ENCODE data around the gene C7.
A peak's percentile ranks its signal among the peaks of the same experiment; 100 is the strongest.

Gene C7

GRCh38 chr5:40981420-40981819, 72.1 kb downstream of the C7 start:
- no peak overlapping the region for H3K4me3 ChIP-seq (ENCODE audit: low read length)
- DNase-seq (ENCODE audit: low read depth), result no peak
- TF ChIP-seq CTCF (IDR thresholded peaks at IDR 0.05; ENCODE audit: insufficient read depth, low read depth, low read length, missing control alignments), result no peak

GRCh38 chr5:40983781-40984180, 74.5 kb downstream of the C7 start:
- H3K4me3 ChIP-seq (ENCODE audit: low read length), result no peak overlapping the region
- no peak for TF ChIP-seq CTCF (IDR thresholded peaks at IDR 0.05; ENCODE audit: insufficient read depth, low read depth, low read length, missing control alignments)
- peak; percentile 89 for DNase-seq (ENCODE audit: low read depth)

GRCh38 chr5:40984884-40985283, 75.6 kb downstream of the C7 start:
- no peak for TF ChIP-seq CTCF (IDR thresholded peaks at IDR 0.05; ENCODE audit: insufficient read depth, low read depth, low read length, missing control alignments)
- peak; percentile 55 for DNase-seq (ENCODE audit: low read depth)
- H3K4me3 ChIP-seq (ENCODE audit: low read length), result no peak overlapping the region

GRCh38 chr5:40985501-40985900, 76.2 kb downstream of the C7 start:
- no peak for DNase-seq (ENCODE audit: low read depth)
- H3K4me3 ChIP-seq (ENCODE audit: low read length), result no peak overlapping the region
- TF ChIP-seq CTCF (IDR thresholded peaks at IDR 0.05; ENCODE audit: insufficient read depth, low read depth, low read length, missing control alignments), result no peak

GRCh38 chr5:40986666-40987065, 77.4 kb downstream of the C7 start:
- peak; percentile 57 for DNase-seq (ENCODE audit: low read depth)

GRCh38 chr5:40987349-40987748, 78.1 kb downstream of the C7 start:
- no peak for DNase-seq (ENCODE audit: low read depth)
- H3K4me3 ChIP-seq (ENCODE audit: low read length), result no peak overlapping the region
- TF ChIP-seq CTCF (IDR thresholded peaks at IDR 0.05; ENCODE audit: insufficient read depth, low read depth, low read length, missing control alignments), result no peak

More at GRCh38 chr5:40986666-40987065, 77.4 kb downstream of the C7 start:
- no peak for TF ChIP-seq CTCF (IDR thresholded peaks at IDR 0.05; ENCODE audit: insufficient read depth, low read depth, low read length, missing control alignments)
- H3K4me3 ChIP-seq (ENCODE audit: low read length), result no peak overlapping the region

GRCh38 chr5:40988746-40989510, 79.6 kb downstream of the C7 start:
- no peak for TF ChIP-seq CTCF (IDR thresholded peaks at IDR 0.05; ENCODE audit: insufficient read depth, low read depth, low read length, missing control alignments)
- peak; percentile 84 for DNase-seq (ENCODE audit: low read depth)
- no peak overlapping the region for H3K4me3 ChIP-seq (ENCODE audit: low read length)

Data from epithelial cell of esophagus (primary cell).